ENCODE results near the gene LHX3. TPM values are rescaled to one million over a fixed set of nuclear protein-coding genes. Genes with fewer than 3 reads are reported as not detected.

LHX3 gene
- total RNA-seq, 1 experiment from 2014 or later, result 0.22 TPM

- BruUV-seq (replicated peaks), result no TSS peak
- Histone ChIP-seq H3K36me3 (ENCODE audit: low read depth) (peaks cover 11% of the 10 kb centered on the region; the same call in 1 of the 2 replicates), H2AFZ (no peak overlapping the region), H3K4me2 (no peak overlapping the region), H3K27me3 (ENCODE audit: insufficient read depth, low read depth) (no peaks in the 10 kb centered on the region), H3K27ac (no peak overlapping the region), H3K79me2 (ENCODE audit: low read depth) (no peaks in the 10 kb centered on the region), H4K20me1 (ENCODE audit: insufficient read depth) (peaks cover 11% of the 10 kb centered on the region), H3K4me3 (no peak overlapping the region), H3K9me2 (ENCODE audit: insufficient read depth) (no peaks in the 10 kb centered on the region), H3K9me3 (ENCODE audit: insufficient read depth, low read depth) (no peaks in the 10 kb centered on the region), H3K4me1 (replicated peaks; ENCODE audit: insufficient read depth) (no peaks in the 10 kb centered on the region), H3F3A (ENCODE audit: insufficient read depth, low read depth) (no peaks in the 10 kb centered on the region; the same call in 1 of the 2 replicates)
- ChIA-PET POLR2A (ENCODE audit: unreplicated experiment) (no interaction called here), CTCF (no interaction called here)
- TF ChIP-seq EZH2 (IDR thresholded peaks at IDR 0.05; ENCODE audit: low read depth) (no peak), CTCF (conservative IDR thresholded peaks at IDR 0.05) (no peak)
- intact Hi-C loops (cut with micrococcal nuclease; ENCODE audit: unreplicated experiment), result no loop called here
- no peak for DNase-seq
Measured at GRCh38 chr9:136212345-136212950, 7.5 kb upstream of the LHX3 start.

- no peak overlapping the region for H3K27ac ChIP-seq
- no TSS peak for BruUV-seq (replicated peaks)
- TF ChIP-seq CTCF (conservative IDR thresholded peaks at IDR 0.05) (no peak), EZH2 (IDR thresholded peaks at IDR 0.05; ENCODE audit: low read depth) (no peak)
- no peak overlapping the region for H3K4me2 ChIP-seq
- no peak overlapping the region for H2AFZ ChIP-seq
- no peaks in the 10 kb centered on the region; the same call in 1 of the 2 replicates for H3F3A ChIP-seq (ENCODE audit: insufficient read depth, low read depth)
- no peak overlapping the region for H3K4me3 ChIP-seq
- H3K9me2 ChIP-seq (ENCODE audit: insufficient read depth), result no peaks in the 10 kb centered on the region
- no peaks in the 10 kb centered on the region for H3K27me3 ChIP-seq (ENCODE audit: insufficient read depth, low read depth)
- H3K36me3 ChIP-seq (ENCODE audit: low read depth), result peaks cover 11% of the 10 kb centered on the region; the same call in 1 of the 2 replicates
- no peaks in the 10 kb centered on the region for H3K9me3 ChIP-seq (ENCODE audit: insufficient read depth, low read depth)
- CTCF ChIA-PET, result no interaction called here
- intact Hi-C loops (cut with micrococcal nuclease; ENCODE audit: unreplicated experiment), result no loop called here
- H3K79me2 ChIP-seq (ENCODE audit: low read depth), result no peaks in the 10 kb centered on the region
- peaks cover 11% of the 10 kb centered on the region for H4K20me1 ChIP-seq (ENCODE audit: insufficient read depth)
- DNase-seq, result no peak
- H3K4me1 ChIP-seq (replicated peaks; ENCODE audit: insufficient read depth), result no peaks in the 10 kb centered on the region
- POLR2A ChIA-PET (ENCODE audit: unreplicated experiment), result no interaction called here
Measured at GRCh38 chr9:136211441-136212344, 6.8 kb upstream of the LHX3 start.

GRCh38 chr9:136211006-136211405, 6.1 kb upstream of the LHX3 start:
- Histone ChIP-seq H3K4me1 (replicated peaks; ENCODE audit: insufficient read depth) (no peaks in the 10 kb centered on the region), H3K27ac (no peak overlapping the region), H3K36me3 (ENCODE audit: low read depth) (peaks cover 8% of the 10 kb centered on the region; the same call in 1 of the 2 replicates), H3K4me3 (no peak overlapping the region), H4K20me1 (ENCODE audit: insufficient read depth) (peaks cover 11% of the 10 kb centered on the region), H3K4me2 (no peak overlapping the region), H3K79me2 (ENCODE audit: low read depth) (no peaks in the 10 kb centered on the region), H2AFZ (no peak overlapping the region), H3K9me2 (ENCODE audit: insufficient read depth) (no peaks in the 10 kb centered on the region), H3K9me3 (ENCODE audit: insufficient read depth, low read depth) (no peaks in the 10 kb centered on the region), H3F3A (ENCODE audit: insufficient read depth, low read depth) (no peaks in the 10 kb centered on the region; the same call in 1 of the 2 replicates), H3K27me3 (ENCODE audit: insufficient read depth, low read depth) (no peaks in the 10 kb centered on the region)
- intact Hi-C loops (cut with micrococcal nuclease; ENCODE audit: unreplicated experiment), result no loop called here
- POLR2A ChIA-PET (ENCODE audit: unreplicated experiment), result no interaction called here
- TF ChIP-seq CTCF (conservative IDR thresholded peaks at IDR 0.05) (no peak), EZH2 (IDR thresholded peaks at IDR 0.05; ENCODE audit: low read depth) (no peak)
- no TSS peak for BruUV-seq (replicated peaks)
- no peak for DNase-seq
- CTCF ChIA-PET, result no interaction called here

All from PC-9 (cell line).